ENCODE data around the gene GPR17.

Gene GPR17

DNA sequence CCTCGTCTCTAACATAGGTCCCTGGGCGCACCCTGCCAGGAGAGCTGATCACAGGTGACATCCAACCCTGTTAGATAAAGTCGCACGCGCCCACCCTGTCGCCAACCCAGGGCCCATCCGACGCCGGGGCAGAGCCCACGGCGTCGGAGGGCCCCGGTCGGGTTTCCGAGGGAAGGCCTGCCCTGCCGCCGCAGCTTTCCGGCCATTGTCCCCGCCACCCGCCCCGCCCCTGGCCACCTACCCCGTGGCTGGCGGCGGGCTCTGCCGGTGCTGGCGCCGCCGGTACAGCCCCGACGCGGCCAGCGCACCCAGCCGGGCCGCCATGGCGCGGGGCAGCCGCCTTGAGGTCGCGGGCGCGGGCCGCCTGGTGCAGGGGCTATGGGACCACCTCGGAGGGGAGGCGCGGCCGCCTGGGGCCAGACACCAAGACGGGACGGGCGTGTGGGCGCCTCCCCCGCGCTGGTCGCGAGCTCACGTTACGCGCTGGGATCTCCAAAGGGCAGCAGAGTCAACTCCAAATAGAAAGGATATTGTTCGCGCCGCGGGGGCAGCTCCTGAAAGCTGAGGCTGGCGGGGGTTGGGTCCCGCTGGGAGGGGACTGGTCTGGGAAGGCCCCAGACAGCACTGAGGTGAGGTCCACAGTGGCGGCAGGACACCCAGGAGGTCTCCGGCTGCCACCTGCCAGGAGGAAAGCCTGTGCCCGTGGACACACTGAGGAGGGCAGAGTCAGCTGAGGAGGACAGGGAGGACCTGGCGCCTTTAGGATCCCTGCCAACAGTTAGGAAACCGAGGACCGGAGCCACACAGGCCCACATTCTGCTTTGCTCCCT is 18.3 kb downstream of the GPR17 start:
- no peak for TF ChIP-seq POLR2A (IDR thresholded peaks at IDR 0.05; ENCODE audit: low read depth, low read length)
- DNase-seq (ENCODE audit: insufficient read length, low spot score) (no peak), FAIRE-seq (no peak)

DNA sequence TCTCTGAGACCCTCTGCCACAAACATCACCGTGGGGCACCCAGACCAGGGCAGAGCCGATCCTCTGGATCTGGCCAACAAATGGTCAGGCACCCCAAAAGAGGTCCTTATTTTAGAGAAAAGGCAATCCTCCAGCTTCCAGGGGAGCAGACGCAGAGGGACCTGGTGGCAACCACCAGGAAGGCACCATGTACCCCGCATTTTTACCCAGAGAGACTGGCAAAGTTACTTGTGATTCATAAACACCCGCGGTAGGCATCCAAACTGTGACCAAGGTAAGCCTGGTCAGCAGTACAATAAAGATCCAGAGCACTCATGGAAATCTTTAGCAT is 18.9 kb downstream of the GPR17 start:
- DNase-seq (ENCODE audit: insufficient read length, low spot score) = no peak
- FAIRE-seq = no peak
- TF ChIP-seq POLR2A (IDR thresholded peaks at IDR 0.05; ENCODE audit: low read depth, low read length) = no peak

DNA sequence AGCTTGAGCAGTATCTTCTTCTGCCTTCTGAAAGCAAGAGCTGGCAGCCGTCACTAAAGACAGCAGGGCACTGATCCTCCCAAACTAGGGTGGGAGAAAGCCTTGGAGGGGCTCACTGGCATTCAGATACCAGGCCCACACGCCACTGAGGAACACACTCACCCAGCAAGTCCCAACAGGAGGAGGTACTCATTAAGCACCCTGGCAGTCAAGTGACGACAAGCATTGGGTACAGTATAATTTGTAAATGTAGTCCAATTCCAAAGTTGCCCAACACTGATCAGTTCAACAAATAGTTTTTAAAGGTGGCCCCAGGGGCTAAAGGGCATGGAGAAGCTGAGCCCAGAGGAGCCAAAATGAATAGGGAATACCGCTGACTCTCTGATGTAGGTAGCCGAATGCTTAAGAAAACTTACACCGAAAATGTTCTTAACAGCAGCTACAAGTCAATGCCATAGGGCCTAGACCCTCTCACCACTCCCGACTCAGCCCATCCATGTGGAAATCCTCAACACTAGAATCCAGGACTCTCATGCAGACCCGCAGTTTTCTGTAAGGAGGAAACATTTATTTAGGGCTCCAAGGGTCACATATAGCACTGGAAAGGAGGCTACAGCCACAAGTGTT is 19.4 kb downstream of the GPR17 start:
- DNase-seq (ENCODE audit: insufficient read length, low spot score) = no peak
- FAIRE-seq = no peak
- TF ChIP-seq POLR2A (IDR thresholded peaks at IDR 0.05; ENCODE audit: low read depth, low read length) = no peak

- no peak for FAIRE-seq
Observed at GRCh38 chr2:127669056-127669455, 23.1 kb downstream of the GPR17 start.

DNA sequence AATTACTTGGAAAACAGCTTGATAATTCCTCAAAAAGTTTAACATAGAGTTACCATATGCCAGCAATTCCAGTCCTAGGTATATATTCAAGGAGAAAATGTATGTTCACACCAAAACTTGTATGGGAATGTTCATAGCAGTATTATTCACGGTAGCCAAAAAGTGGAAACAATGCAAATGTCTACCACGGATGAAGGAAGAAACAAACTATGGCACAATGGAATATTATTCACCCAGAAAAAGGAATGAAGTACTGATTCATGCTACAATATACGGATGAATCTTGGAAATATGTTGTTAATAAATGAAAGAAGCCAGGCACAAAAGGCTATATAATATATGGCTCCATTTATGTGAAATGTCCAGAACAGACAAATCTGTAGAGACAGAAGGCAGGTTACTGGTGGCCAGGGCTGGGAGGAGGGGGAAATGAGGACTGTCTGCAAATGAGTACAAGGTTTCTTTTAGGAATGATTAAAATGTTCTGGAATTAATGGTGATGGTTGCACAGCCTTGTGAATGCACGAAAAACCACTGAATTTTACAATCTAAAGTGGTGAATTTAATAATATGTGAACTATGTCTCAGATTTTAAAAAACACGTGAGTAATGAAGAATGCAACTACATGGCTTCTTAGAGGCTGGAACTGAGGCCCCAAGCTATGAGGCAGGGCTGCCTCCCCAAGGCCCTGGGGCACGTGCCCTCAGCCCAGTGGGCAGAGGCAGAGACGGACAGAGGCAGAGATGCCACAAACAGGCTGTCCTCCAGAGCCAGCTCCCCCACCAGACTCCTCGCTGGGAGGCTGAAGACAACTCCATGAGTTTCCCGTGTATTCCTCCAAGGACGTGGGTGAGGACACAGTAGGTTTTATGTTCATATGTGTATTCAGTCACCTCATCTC is 24.4 kb downstream of the GPR17 start:
- FAIRE-seq = no peak
- DNase-seq (ENCODE audit: insufficient read length, low spot score) = no peak
- TF ChIP-seq POLR2A (IDR thresholded peaks at IDR 0.05; ENCODE audit: low read depth, low read length) = no peak

More at GRCh38 chr2:127669056-127669455, 23.1 kb downstream of the GPR17 start:
- no peak for TF ChIP-seq POLR2A (IDR thresholded peaks at IDR 0.05; ENCODE audit: low read depth, low read length)
- DNase-seq (ENCODE audit: insufficient read length, low spot score) = no peak

DNA sequence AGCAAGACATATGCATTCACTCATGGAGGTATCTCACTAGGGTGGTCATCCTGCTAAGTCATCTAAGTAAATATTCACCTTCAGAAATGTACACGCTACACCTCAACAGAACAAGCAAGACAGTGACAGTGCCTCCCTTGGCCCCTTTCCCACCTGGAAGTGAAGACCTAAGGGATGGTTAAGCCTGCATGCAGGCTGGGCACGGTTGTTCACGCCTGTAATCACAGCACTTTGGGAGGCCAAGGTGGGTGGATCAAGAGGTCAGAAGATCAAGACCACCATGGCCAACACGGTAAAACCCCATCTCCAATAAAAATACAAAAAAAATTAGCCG is 25.0 kb downstream of the GPR17 start:
- DNase-seq (ENCODE audit: insufficient read length, low spot score) (no peak), FAIRE-seq (no peak)
- TF ChIP-seq POLR2A (IDR thresholded peaks at IDR 0.05; ENCODE audit: low read depth, low read length) = no peak

- TF ChIP-seq POLR2A (IDR thresholded peaks at IDR 0.05; ENCODE audit: low read depth, low read length) = no peak
- FAIRE-seq (no peak), DNase-seq (ENCODE audit: insufficient read length, low spot score) (no peak)
Observed at GRCh38 chr2:127671557-127672302, 25.8 kb downstream of the GPR17 start.

GRCh38 chr2:127672341-127673224 is 26.6 kb downstream of the GPR17 start:
- DNase-seq (ENCODE audit: insufficient read length, low spot score) (no peak), FAIRE-seq (no peak)
- TF ChIP-seq POLR2A (IDR thresholded peaks at IDR 0.05; ENCODE audit: low read depth, low read length) = no peak

GRCh38 chr2:127673291-127674069 is 27.5 kb downstream of the GPR17 start:
- FAIRE-seq (no peak), DNase-seq (ENCODE audit: insufficient read length, low spot score) (no peak)

GRCh38 chr2:127674241-127675209 is 28.6 kb downstream of the GPR17 start:
- DNase-seq (ENCODE audit: insufficient read length, low spot score) = no peak
- TF ChIP-seq POLR2A (IDR thresholded peaks at IDR 0.05; ENCODE audit: low read depth, low read length) = no peak
- no peak for FAIRE-seq

More at GRCh38 chr2:127673291-127674069, 27.5 kb downstream of the GPR17 start:
- TF ChIP-seq POLR2A (IDR thresholded peaks at IDR 0.05; ENCODE audit: low read depth, low read length) = no peak

Measured in H54 (cell line).